ENCODE data around the gene RGS5.

GRCh38 chr1:163162381-163162914 lies 40.3 kb downstream of the RGS5 start:
- TF ChIP-seq, protein P1, sequence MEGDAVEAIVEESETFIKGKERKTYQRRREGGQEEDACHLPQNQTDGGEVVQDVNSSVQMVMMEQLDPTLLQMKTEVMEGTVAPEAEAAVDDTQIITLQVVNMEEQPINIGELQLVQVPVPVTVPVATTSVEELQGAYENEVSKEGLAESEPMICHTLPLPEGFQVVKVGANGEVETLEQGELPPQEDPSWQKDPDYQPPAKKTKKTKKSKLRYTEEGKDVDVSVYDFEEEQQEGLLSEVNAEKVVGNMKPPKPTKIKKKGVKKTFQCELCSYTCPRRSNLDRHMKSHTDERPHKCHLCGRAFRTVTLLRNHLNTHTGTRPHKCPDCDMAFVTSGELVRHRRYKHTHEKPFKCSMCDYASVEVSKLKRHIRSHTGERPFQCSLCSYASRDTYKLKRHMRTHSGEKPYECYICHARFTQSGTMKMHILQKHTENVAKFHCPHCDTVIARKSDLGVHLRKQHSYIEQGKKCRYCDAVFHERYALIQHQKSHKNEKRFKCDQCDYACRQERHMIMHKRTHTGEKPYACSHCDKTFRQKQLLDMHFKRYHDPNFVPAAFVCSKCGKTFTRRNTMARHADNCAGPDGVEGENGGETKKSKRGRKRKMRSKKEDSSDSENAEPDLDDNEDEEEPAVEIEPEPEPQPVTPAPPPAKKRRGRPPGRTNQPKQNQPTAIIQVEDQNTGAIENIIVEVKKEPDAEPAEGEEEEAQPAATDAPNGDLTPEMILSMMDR (IDR thresholded peaks at IDR 0.05), result no peak
- no peak for TF ChIP-seq CHD2 (IDR thresholded peaks at IDR 0.05; ENCODE audit: low read length, partially characterized antibody)
- TF ChIP-seq POLR2AphosphoS5 (IDR thresholded peaks at IDR 0.05; ENCODE audit: low read depth, low read length), result 0 out of 2 replicates have a peak, but pooled peaks have one; percentile 16
- TF ChIP-seq EP300 (IDR thresholded peaks at IDR 0.05; ENCODE audit: borderline replicate concordance in 1 of 2, low read depth in 1 of 2, low read length in 1 of 2), result no peak
- TF ChIP-seq NFIC (IDR thresholded peaks at IDR 0.05; ENCODE audit: borderline replicate concordance), result no peak
- TF ChIP-seq EZH2phosphoT487 (IDR thresholded peaks at IDR 0.05; ENCODE audit: borderline replicate concordance, low read depth), result no peak
- TF ChIP-seq SIN3A (IDR thresholded peaks at IDR 0.05; ENCODE audit: borderline replicate concordance, low read depth, low read length), result no peak
- no peak for TF ChIP-seq YY1 (IDR thresholded peaks at IDR 0.05; ENCODE audit: low read depth)
- TF ChIP-seq RCOR1 (IDR thresholded peaks at IDR 0.05; ENCODE audit: low read length), result no peak
- TF ChIP-seq FOXM1 (IDR thresholded peaks at IDR 0.05; ENCODE audit: low read depth), result no peak
- TF ChIP-seq JUND (IDR thresholded peaks at IDR 0.05), result no peak
- no peak for TF ChIP-seq TEAD4 (IDR thresholded peaks at IDR 0.05; ENCODE audit: borderline replicate concordance, insufficient read depth)
- TF ChIP-seq MAX (IDR thresholded peaks at IDR 0.05; ENCODE audit: low read depth), result no peak
- TF ChIP-seq MEF2A (IDR thresholded peaks at IDR 0.05; ENCODE audit: borderline replicate concordance, low read depth), result no peak

Measured in SK-N-SH (cell line).